GM21381 (cell line): Measurements from ENCODE around the gene ZNG1C.
"Not testable (repeated sequence)": the region's sequence is repeated elsewhere in the genome, so short reads cannot be mapped to it uniquely, and the experiment has no call there.

Experiments
- ATAC-seq: cut with Tn5 transposase; IDR thresholded peaks from one replicate; pipeline ENCODE4 v1.9.1; 2021; ENCODE audit warnings: mild to moderate bottlenecking, moderate library complexity; ENCODE audit not compliant: unreplicated experiment

ZNG1C gene

DNA sequence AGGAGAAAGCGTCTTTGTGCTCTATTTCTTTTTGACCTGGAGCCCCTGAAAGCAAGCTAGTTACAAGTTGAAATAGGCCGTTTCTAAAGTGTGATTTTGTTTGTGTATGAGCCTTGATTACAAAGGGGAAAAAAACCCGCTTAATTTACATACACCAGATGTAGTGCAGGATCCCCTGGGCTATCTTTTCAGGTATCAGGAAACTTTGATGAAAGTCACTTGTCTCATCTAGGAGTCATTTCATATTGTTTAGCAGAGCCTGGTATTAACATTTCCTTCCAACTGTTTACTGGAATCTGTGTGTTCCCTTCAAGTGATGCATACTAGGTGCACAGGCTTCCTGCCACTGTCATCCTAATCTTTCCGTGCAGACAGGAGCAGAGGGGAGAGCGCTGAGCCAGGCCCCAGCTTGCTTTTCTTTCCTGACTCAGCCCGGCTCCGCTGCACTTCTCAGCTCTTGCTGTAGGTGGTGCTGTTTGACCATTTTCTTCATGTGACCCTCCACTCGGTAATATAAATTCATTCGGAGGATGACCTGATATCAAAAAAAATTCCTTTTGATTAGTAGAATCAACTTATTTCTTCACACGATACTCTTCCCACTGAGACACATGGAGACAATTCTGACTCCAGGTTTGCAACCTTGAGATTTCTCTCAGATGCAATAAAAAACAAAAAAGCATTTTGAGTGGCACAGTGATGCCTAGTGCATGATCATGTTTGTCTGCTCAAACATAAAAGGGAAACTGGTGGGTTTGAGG, 100.7 kb downstream of the ZNG1C start:
- not testable (repeated sequence) for ATAC-seq

DNA sequence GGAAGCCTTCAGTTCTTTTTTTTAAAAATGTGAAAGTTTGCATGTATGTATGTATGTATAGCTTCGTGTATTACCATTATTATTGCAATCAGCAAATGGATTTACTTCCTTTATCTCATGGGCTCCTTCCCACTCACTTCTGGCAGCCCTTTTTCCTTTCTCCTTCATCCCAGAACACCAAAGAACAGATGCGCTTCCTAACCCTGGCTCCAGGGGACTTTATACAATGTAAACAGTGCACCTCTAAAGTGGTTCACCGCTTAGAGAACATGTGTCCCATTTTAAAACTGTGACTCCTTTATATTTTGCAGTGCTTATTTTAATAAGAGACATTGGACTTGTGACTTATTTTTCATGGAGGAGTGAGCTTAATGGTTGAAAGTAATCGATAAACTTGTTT, 101.5 kb downstream of the ZNG1C start:
- ATAC-seq: not testable (repeated sequence)

DNA sequence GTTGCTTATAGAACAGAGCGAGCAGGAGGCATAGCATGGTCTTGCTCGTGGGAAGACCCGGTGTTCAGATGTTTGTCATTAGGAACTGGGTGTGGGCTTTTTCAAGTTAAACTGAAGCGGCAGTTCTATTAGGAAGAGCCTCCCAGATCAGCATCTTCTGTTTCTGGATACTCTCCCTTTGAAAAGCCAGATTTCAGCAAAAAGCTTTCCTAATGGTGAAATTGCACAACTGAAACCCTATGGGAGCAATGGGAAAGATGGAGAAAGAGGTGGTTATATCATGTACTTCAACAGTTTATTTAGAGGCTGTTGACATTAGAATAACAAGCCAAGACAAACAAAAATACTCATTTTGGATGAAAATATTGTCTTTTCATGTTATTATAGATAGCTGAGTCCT, 102.2 kb downstream of the ZNG1C start:
- not testable (repeated sequence) for ATAC-seq
